ENCODE data around the gene TBC1D1. TPM values are rescaled to one million over a fixed set of nuclear protein-coding genes. Genes with fewer than 3 reads are reported as not detected.

Gene TBC1D1
- total and polyA plus RNA-seq, 2 donors (not counting 3 experiments of a cell fraction or from before 2014, with no cell fraction given): 63.5 to 116 TPM

GRCh38 chr4:38150766-38151165 lies 259.9 kb downstream of the TBC1D1 start:
- Histone ChIP-seq H4K20me1 (replicated peaks; ENCODE audit: control insufficient read depth, extremely low read depth, insufficient read depth, low read length) (no peaks in the 10 kb centered on the region), H3K36me3 (ENCODE audit: control insufficient read depth in 2 of 2, extremely low read depth in 1 of 2, insufficient read depth in 2 of 2, low read length in 2 of 2) (no peaks in the 10 kb centered on the region), H2AFZ (ENCODE audit: low read depth, low read length) (no peak overlapping the region), H3K27me3 (ENCODE audit: control insufficient read depth in 2 of 2, insufficient read depth in 2 of 2, low read length in 2 of 2) (peaks cover 0 to 9% of the 10 kb centered on the region in 2 experiments), H3K79me2 (ENCODE audit: control insufficient read depth, insufficient read depth, low read length) (no peaks in the 10 kb centered on the region), H3K9me1 (replicated peaks; ENCODE audit: control insufficient read depth, extremely low read depth, insufficient read depth, low read length) (no peaks in the 10 kb centered on the region), H3K27ac (ENCODE audit: insufficient read depth, low read depth, low read length) (no peak overlapping the region), H3K4me2 (ENCODE audit: insufficient read depth, low read length) (no peak overlapping the region), H3K4me1 (ENCODE audit: control insufficient read depth, extremely low read depth, insufficient read depth, low read length) (no peaks in the 10 kb centered on the region), H3K9me3 (replicated peaks; ENCODE audit: control insufficient read depth, insufficient read depth, low read length) (no peaks in the 10 kb centered on the region), H3K4me3 (replicated peaks in 1 of 3; ENCODE audit: insufficient read depth in 1 of 3, low read depth in 1 of 3, low read length in 3 of 3) (no peak overlapping the region), H3K9ac (replicated peaks; ENCODE audit: extremely low read depth, insufficient read depth, low read length) (no peak overlapping the region)
- CTCF ChIA-PET: no interaction called here
- DNase-seq (ENCODE audit: low read depth, low spot score) (no peak), FAIRE-seq (no peak)
- no TSS peak for BruUV-seq (replicated peaks)
- intact Hi-C loops (cut with micrococcal nuclease): no loop called here
- dilution Hi-C loops (cut with MboI; ENCODE audit: extremely low pct_ligation_motif_present, low sequenced_read_pairs): loop anchor here (25.0 kb wide), 1 partner anchor 512 kb away; the partner anchor contains the start of gene KLF3
- no peak for TF ChIP-seq CTCF (IDR thresholded peaks at IDR 0.05; ENCODE audit: extremely low read depth in 1 of 2, insufficient read depth in 1 of 2, low read depth in 1 of 2, low read length in 2 of 2)
- no peak for TF ChIP-seq GATA2 (IDR thresholded peaks at IDR 0.05; ENCODE audit: insufficient read depth, insufficient read length, low read depth, low read length)
- TF ChIP-seq MYC (IDR thresholded peaks at IDR 0.05; ENCODE audit: low read depth, low read length): no peak
- no peak for TF ChIP-seq MAX (IDR thresholded peaks at IDR 0.05; ENCODE audit: insufficient read depth, insufficient read length)
- POLR2A ChIA-PET: no interaction called here

GRCh38 chr4:38151873-38152272 lies 261.0 kb downstream of the TBC1D1 start:
- no peaks in the 10 kb centered on the region for H3K36me3 ChIP-seq (ENCODE audit: control insufficient read depth in 2 of 2, extremely low read depth in 1 of 2, insufficient read depth in 2 of 2, low read length in 2 of 2)
- dilution Hi-C loops (cut with MboI; ENCODE audit: extremely low pct_ligation_motif_present, low sequenced_read_pairs): loop anchor here (25.0 kb wide), 1 partner anchor 510 kb away; the partner anchor contains the start of gene KLF3
- DNase-seq (ENCODE audit: low read depth, low spot score) (no peak), FAIRE-seq (no peak)
- H3K27me3 ChIP-seq (ENCODE audit: control insufficient read depth in 2 of 2, insufficient read depth in 2 of 2, low read length in 2 of 2): peaks cover 0 to 9% of the 10 kb centered on the region in 2 experiments
- H3K4me3 ChIP-seq (replicated peaks in 1 of 3; ENCODE audit: insufficient read depth in 1 of 3, low read depth in 1 of 3, low read length in 3 of 3): no peak overlapping the region
- BruUV-seq (replicated peaks): no TSS peak
- no peak overlapping the region for H3K4me2 ChIP-seq (ENCODE audit: insufficient read depth, low read length)
- H4K20me1 ChIP-seq (replicated peaks; ENCODE audit: control insufficient read depth, extremely low read depth, insufficient read depth, low read length): no peaks in the 10 kb centered on the region
- H3K9me3 ChIP-seq (replicated peaks; ENCODE audit: control insufficient read depth, insufficient read depth, low read length): no peaks in the 10 kb centered on the region
- H2AFZ ChIP-seq (ENCODE audit: low read depth, low read length): no peak overlapping the region
- intact Hi-C loops (cut with micrococcal nuclease): no loop called here
- H3K4me1 ChIP-seq (ENCODE audit: control insufficient read depth, extremely low read depth, insufficient read depth, low read length): no peaks in the 10 kb centered on the region
- TF ChIP-seq FOS (IDR thresholded peaks at IDR 0.05; ENCODE audit: borderline replicate concordance, insufficient read depth, low read length): no peak
- no peak for TF ChIP-seq POLR2AphosphoS5 (IDR thresholded peaks at IDR 0.05; ENCODE audit: insufficient read depth, low read depth, low read length)
- TF ChIP-seq CTCF (IDR thresholded peaks at IDR 0.05; ENCODE audit: extremely low read depth in 1 of 2, insufficient read depth in 1 of 2, low read depth in 1 of 2, low read length in 2 of 2): no peak
- no peak for TF ChIP-seq GATA2 (IDR thresholded peaks at IDR 0.05; ENCODE audit: insufficient read depth, insufficient read length, low read depth, low read length)
- TF ChIP-seq MAX (IDR thresholded peaks at IDR 0.05; ENCODE audit: insufficient read depth, insufficient read length): no peak
- no peak for TF ChIP-seq EZH2 (IDR thresholded peaks at IDR 0.05; ENCODE audit: borderline replicate concordance, low read depth, low read length, severe bottlenecking)
- TF ChIP-seq MYC (IDR thresholded peaks at IDR 0.05; ENCODE audit: low read depth, low read length): no peak
- no peak for TF ChIP-seq JUN (IDR thresholded peaks at IDR 0.05; ENCODE audit: borderline replicate concordance, insufficient read depth, insufficient read length, low read depth)
- no peak for TF ChIP-seq POLR2A (IDR thresholded peaks at IDR 0.05; ENCODE audit: low read depth, low read length)
- H3K79me2 ChIP-seq (ENCODE audit: control insufficient read depth, insufficient read depth, low read length): no peaks in the 10 kb centered on the region
- ChIA-PET POLR2A (no interaction called here), CTCF (no interaction called here)
- no peak overlapping the region for H3K27ac ChIP-seq (ENCODE audit: insufficient read depth, low read depth, low read length)
- no peaks in the 10 kb centered on the region for H3K9me1 ChIP-seq (replicated peaks; ENCODE audit: control insufficient read depth, extremely low read depth, insufficient read depth, low read length)
- no peak overlapping the region for H3K9ac ChIP-seq (replicated peaks; ENCODE audit: extremely low read depth, insufficient read depth, low read length)

Measured in endothelial cell of umbilical vein (primary cell).